Activated CD4-positive, alpha-beta T cell treated with anti-CD3 and anti-CD28 coated beads, Interleukin-2, amount 50 U/mL, for 16 hours (primary cell): ENCODE results near the gene CSTPP1.
A peak's percentile ranks its signal among the peaks of the same experiment; 100 is the strongest.

Experiments used
- DNase-seq: peaks from one replicate; pipeline ENCODE4 v3.0.0-alpha.2; 2020

The CSTPP1 gene

GRCh38 chr11:47144541-47144940 lies 208.0 kb downstream of the CSTPP1 start:
- no peak for DNase-seq

DNA sequence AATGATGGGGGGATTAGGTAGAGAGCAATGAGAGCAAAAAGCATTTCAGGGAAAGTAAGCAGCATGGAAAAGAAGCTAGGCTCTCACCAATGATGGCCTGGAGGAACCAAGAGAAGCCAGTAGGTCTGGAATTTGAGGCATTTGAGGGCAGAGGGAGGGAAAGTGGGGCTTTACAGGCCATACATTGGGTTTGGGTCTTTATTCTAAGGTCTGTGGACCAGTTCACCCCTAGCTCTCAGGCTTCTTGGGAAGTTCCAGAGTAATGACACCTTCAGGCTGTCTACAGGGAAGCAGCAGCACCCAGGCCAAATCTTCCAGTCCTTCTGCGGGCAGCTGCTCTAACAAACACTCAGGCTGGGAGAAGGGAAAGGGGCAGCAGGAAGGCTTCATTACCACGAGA lies 210.7 kb downstream of the CSTPP1 start:
- no peak for DNase-seq

GRCh38 chr11:47147681-47148080 lies 211.1 kb downstream of the CSTPP1 start:
- no peak for DNase-seq

DNA sequence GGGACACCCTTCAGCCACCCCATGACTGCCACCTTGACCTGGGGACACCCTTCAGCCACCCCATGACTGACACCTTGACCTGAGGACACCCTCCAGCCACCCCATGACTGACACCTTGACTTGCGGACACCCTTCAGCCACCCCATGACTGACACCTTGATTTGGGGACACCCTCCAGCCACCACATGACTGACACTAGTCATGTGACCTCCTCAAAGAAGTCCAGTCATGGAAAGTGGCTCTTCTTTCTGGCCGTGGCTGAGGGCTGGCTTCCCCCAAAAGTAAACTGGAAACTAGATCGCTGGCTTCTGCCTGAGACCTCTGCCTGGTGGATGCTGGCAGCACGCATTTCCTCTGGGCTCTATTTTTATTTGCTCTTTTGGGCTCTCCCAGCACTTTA lies 211.7 kb downstream of the CSTPP1 start:
- no peak for DNase-seq

DNA sequence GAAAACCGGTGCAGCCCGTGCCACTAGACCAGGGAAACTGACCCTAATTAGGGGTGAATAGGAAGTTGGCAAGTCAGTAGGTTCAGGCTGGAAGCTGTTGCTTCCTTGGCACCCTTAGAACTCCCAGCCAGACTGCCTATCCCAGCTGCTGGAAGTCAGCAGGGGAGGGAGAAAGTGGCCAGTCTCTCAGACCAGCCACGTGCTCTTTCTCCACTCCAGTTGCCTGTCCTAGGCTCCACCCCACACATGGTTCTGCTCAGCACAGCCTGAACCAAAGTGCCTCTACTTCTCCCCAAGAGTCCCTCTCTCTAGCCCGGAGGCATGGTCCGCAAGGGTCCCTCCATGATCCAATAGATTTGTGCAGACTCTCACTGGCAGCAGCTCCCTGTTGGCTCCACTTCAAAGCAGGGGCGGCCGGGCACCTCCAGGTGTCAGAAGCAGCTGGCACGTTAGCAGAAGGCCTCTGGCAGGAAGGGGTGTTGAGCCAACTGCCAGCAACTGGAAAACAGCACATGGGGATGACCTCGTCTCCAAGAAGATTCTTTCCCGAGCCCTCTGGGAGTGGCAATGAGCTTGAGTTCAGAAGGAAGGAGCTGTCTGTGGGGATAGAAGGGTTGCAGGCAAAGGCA lies 212.5 kb downstream of the CSTPP1 start:
- no peak for DNase-seq

- no peak for DNase-seq
These were observed 213.2 kb downstream of the CSTPP1 start for GRCh38 chr11:47149782-47150181.

GRCh38 chr11:47152126-47152952 lies 215.8 kb downstream of the CSTPP1 start:
- DNase-seq: no peak

GRCh38 chr11:47152953-47153950 lies 216.7 kb downstream of the CSTPP1 start:
- DNase-seq: peak; percentile 54

GRCh38 chr11:47154616-47155570 lies 218.3 kb downstream of the CSTPP1 start:
- peak; percentile 18 for DNase-seq

- DNase-seq: no peak
These were observed 219.3 kb downstream of the CSTPP1 start for GRCh38 chr11:47155879-47156278.

DNA sequence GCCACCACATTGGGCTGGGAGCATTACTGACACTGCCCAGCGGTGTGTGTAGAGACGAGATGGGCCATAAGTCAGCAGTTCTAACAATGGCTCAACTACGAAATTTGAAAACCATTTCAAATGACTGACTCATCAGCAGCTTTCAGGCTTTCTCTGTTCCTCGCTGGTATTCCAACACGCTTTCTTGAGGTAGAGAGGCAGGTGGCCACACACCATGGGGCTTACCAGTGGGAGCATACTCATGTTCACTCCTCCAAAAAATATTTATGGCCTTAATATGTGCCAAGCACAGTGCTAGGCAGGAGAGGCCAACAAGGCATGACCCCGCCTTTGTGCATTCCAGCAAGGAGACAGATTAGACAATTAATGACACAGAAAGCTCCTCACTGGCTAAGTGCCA lies 219.8 kb downstream of the CSTPP1 start:
- DNase-seq: no peak

GRCh38 chr11:47156951-47157350 lies 220.4 kb downstream of the CSTPP1 start:
- no peak for DNase-seq

DNA sequence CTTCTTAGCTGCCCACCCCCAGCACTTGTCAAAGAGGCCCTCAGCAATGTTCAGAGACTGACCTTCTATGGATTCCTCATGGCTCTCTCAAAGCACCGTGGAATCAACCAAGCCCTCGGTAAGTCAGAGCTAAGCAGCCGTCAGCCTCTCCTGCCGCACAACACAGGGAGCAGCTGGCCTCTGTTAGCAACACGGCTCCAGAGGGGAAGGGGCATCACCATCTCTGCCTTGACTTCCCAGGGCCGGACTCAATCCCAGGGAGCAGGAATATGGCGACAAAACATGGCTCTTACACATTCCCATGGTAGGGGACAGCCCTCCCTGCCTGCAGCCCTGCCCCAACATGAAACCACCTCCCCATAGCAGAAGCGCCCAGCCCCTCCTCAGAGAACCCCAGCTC lies 221.2 kb downstream of the CSTPP1 start:
- DNase-seq: no peak

DNA sequence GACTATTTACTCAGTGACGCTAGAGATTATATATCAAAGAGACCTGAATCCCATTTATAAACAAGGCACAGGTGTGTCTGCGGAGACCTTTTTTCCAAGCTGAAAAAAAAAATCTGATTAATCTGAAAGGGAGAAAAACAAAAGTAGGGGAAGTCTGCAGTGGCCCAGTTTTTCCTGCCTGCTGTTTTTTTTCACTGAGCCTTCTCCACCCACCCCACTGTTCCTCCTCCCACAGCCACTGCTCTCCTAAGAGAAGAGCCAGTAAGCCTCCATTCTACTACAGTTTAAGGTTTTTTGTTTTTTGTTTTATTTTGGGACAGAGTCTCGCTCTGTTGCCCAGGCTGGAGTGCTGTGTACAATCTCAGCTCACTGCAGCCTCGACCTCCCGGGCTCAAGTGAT lies 221.7 kb downstream of the CSTPP1 start:
- no peak for DNase-seq

- no peak for DNase-seq
These were observed 224.2 kb downstream of the CSTPP1 start for GRCh38 chr11:47160753-47161133.

DNA sequence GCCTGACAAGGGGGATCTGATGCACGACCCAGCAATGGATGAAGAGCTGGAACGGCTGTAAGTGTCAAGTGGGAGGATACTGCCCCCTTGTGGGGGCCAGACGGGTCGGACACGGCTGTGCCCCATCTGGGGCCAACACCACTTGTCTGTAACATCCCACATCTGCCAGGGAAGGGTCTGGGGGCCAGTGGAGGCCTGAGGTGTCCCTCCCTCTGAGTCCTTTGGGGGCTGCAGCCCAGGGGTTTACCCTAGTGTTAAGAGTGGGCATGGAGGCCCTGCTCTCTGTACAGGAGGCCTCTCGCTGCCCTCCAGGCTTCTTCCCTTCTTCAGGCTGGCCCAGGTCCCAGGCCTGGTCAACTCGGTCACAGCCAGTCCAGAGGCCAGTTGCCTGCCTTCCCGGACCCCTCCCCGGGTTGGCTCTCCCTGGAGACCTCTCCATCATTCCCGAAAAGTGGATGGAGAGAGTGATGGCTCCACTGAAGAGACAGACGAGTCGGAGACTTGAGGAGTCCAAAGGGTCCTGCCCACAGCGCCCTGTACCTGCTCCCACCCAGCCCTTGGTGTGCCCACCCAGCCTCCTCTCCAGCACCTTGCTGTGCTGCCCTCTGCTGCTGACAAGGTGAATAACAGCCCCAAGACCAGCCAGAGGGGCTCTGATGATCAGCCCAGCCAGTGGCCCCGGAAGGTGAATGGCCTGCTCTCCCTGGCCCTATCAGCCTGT lies 224.7 kb downstream of the CSTPP1 start:
- peak; percentile 59 for DNase-seq

DNA sequence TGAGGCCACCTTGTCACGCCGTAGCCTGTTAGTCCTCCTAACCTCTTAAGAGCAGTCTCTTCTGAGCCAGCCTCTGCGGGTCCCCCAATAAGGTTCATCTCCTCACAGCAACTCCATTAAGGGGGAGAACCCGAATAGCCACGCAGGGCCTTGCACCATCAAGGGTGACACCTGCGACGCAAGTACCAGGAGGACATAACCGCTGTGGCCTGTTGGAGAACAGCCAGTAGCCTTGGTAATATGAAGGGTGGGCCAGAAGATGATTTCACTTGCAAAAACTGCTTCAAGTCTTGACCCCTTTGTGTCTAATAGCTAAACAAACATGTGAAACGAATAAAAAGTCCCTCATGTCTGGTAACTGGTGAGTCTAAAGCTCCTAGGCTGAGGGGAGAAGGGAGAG lies 225.3 kb downstream of the CSTPP1 start:
- DNase-seq: no peak

- no peak for DNase-seq
These were observed 225.9 kb downstream of the CSTPP1 start for GRCh38 chr11:47162426-47162825.

- DNase-seq: no peak
These were observed 226.6 kb downstream of the CSTPP1 start for GRCh38 chr11:47163193-47163592.

GRCh38 chr11:47163898-47164297 lies 227.3 kb downstream of the CSTPP1 start:
- DNase-seq: no peak

GRCh38 chr11:47164321-47164720 lies 227.8 kb downstream of the CSTPP1 start:
- no peak for DNase-seq
